ENCODE data around the gene WNT10A. TPM values are rescaled to one million over a fixed set of nuclear protein-coding genes. Genes with fewer than 3 reads are reported as not detected.
A peak's percentile ranks its signal among the peaks of the same experiment; 100 is the strongest.

Gene WNT10A
- total RNA-seq, 2 experiments from 2014 or later: 4.8 to 6.6 TPM

DNA sequence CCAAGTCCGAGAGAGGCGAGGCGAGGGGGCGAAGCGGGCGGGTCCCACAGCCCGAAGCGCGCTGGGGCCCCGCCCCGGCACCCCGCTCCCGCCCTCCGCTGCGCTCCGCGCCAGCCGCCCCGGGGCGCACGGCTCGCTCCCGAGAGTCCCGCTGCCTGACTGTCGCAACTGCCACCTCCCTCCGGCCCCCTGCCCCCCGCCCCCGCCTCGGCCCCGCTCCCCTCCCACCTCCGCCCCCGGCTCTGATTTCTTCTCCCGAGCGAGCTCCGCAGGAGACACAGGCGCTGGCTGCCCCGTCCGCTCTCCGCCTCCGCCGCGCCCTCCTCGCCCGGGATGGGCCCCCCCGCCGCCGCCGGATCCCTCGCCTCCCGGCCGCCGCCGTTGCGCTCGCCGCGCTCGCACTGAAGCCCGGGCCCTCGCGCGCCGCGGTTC lies 21.1 kb upstream of the WNT10A start, which contains the start of gene WNT6:
Gene WNT6, plus strand, starts transcription at position 250 of the 432 bp plus-strand sequence. CDS start 233 bp downstream, outside the sequence.
- Mint-ChIP-seq H3K4me1 (ENCODE audit: low read depth) (peaks cover 29% of the 10 kb centered on the region), H3K4me3 (peak within 1 kb of the TSS; percentile 75), H3K36me3 (ENCODE audit: low read depth) (no peaks in the 10 kb centered on the region), H3K27me3 (peaks cover 93% of the 10 kb centered on the region), H3K9me3 (no peaks in the 10 kb centered on the region), H3K27ac (no peak within 1 kb of the TSS)
- Histone ChIP-seq H3K36me3 (ENCODE audit: insufficient read depth, low read length) (no peaks in the 10 kb centered on the region), H3K9me3 (ENCODE audit: control insufficient read depth in 1 of 2, insufficient read depth in 1 of 2, low read length in 2 of 2) (peaks cover 0 to 20% of the 10 kb centered on the region in 2 experiments), H3K27ac (ENCODE audit: low read depth in 1 of 2, low read length in 2 of 2) (no peak within 1 kb of the TSS), H3K4me1 (ENCODE audit: insufficient read depth, low read length) (peaks cover 25% of the 10 kb centered on the region), H3K4me3 (ENCODE audit: low read length) (peak within 1 kb of the TSS; percentile 22), H3K27me3 (ENCODE audit: control insufficient read depth in 1 of 2, insufficient read depth in 2 of 2, low read length in 2 of 2) (peaks cover 58 to 81% of the 10 kb centered on the region in 2 experiments)
- CTCF ChIA-PET: no interaction called here
- intact Hi-C loops (cut with DNase I, micrococcal nuclease): loop anchor here in 1 of 2 experiments (5.0 kb wide), 1 partner anchor 118 kb away; no protein-coding TSS in a partner anchor
- peak in 2 of 14 experiments; percentile 24 to 36 for DNase-seq
- peak; percentile 42 for ATAC-seq (ENCODE audit: poor library complexity)
- TF ChIP-seq, protein P1, sequence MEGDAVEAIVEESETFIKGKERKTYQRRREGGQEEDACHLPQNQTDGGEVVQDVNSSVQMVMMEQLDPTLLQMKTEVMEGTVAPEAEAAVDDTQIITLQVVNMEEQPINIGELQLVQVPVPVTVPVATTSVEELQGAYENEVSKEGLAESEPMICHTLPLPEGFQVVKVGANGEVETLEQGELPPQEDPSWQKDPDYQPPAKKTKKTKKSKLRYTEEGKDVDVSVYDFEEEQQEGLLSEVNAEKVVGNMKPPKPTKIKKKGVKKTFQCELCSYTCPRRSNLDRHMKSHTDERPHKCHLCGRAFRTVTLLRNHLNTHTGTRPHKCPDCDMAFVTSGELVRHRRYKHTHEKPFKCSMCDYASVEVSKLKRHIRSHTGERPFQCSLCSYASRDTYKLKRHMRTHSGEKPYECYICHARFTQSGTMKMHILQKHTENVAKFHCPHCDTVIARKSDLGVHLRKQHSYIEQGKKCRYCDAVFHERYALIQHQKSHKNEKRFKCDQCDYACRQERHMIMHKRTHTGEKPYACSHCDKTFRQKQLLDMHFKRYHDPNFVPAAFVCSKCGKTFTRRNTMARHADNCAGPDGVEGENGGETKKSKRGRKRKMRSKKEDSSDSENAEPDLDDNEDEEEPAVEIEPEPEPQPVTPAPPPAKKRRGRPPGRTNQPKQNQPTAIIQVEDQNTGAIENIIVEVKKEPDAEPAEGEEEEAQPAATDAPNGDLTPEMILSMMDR (IDR thresholded peaks at IDR 0.05): no peak
- POLR2A ChIA-PET: interaction anchor here (1.2 kb wide), 1 partner anchor 38 kb away, joined by 3 read pairs; no protein-coding TSS in a partner anchor

DNA sequence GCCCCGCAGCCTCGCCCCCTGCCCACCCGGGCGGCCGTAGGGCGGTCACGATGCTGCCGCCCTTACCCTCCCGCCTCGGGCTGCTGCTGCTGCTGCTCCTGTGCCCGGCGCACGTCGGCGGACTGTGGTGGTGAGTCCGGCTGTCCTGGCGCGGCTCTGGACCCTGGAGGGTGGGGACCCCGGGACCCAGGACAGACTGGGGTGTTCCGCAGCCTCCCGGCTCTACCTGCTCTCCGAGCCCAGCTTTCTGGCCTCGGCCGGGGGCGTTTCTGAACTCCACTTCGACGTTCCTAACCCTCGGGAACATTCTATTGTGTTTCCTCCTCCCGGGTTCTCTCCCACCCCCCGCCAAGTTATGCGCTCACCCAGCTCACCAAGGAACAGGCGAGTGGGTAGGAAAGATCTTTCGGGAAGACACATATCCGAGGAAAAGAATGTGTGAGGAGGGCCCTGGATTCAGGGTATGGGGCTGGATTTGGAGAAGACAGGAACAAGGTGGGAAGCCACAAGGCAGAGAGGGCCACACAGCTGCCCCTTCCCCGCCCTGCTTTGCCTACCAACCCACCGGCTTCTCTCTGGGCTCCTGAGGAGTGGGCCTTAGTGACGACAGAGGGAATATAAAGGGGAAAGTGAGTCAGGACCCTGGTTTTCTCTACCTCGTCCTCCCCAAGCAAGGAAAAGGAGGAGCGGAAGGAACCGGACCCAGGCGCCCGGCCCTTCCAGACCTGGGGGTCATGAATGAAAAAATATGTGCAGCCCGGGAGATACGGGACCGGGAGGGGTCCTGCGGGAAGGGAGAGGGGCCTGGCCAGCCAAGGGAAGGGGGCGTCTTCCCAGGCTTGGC lies 20.4 kb upstream of the WNT10A start:
- POLR2A ChIA-PET: interaction anchor here (0.5 to 1.2 kb wide), 3 partner anchors 10 to 50 kb away, joined by 3 to 6 read pairs (median 4); no protein-coding TSS in a partner anchor

DNA sequence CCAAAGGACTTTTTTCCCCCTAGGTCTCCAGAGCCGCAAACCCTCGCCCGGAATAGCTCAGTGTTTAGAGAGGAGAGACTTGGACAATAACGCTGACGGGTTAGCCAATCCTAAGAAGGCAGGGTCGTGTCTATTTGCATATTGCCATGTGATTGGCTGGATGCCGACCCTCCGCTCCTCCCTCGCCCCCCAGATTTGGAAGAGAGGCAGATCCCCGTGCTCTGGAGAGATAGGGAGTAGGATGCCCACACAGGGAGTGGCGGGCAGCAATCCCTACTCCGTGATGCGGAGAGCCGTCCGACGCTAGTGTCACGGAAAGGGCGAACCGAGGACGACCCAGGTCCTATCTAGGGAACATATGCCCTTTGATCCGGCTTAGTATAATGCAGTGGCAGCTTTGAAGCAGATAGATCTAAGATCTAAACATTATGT lies 19.7 kb upstream of the WNT10A start:
- ChIA-PET POLR2A (interaction anchor here (0.5 to 1.2 kb wide), 3 partner anchors 11 to 49 kb away, joined by 3 to 6 read pairs (median 4); no protein-coding TSS in a partner anchor), CTCF (interaction anchor here (0.6 to 1.7 kb wide), 3 partner anchors 16 to 119 kb away, joined by 4 to 5 read pairs (median 5); no protein-coding TSS in a partner anchor)
- peak; percentile 28 for ATAC-seq (ENCODE audit: poor library complexity)
- H3K4me3 ChIP-seq (ENCODE audit: low read length): no peak overlapping the region
- peaks cover 59 to 75% of the 10 kb centered on the region in 2 experiments for H3K27me3 ChIP-seq (ENCODE audit: control insufficient read depth in 1 of 2, insufficient read depth in 2 of 2, low read length in 2 of 2)
- peaks cover 25% of the 10 kb centered on the region for H3K4me1 ChIP-seq (ENCODE audit: insufficient read depth, low read length)
- Mint-ChIP-seq H3K9me3 (no peaks in the 10 kb centered on the region), H3K36me3 (ENCODE audit: low read depth) (no peaks in the 10 kb centered on the region), H3K27me3 (peaks cover 89% of the 10 kb centered on the region), H3K27ac (no peak overlapping the region), H3K4me3 (peak overlapping the region; percentile 30), H3K4me1 (ENCODE audit: low read depth) (peaks cover 29% of the 10 kb centered on the region)
- no peak overlapping the region for H3K27ac ChIP-seq (ENCODE audit: low read depth in 1 of 2, low read length in 2 of 2)
- H3K36me3 ChIP-seq (ENCODE audit: insufficient read depth, low read length): no peaks in the 10 kb centered on the region
- DNase-seq: peak in 1 of 14 experiments; percentile 33
- H3K9me3 ChIP-seq (ENCODE audit: control insufficient read depth in 1 of 2, insufficient read depth in 1 of 2, low read length in 2 of 2): peaks cover 0 to 20% of the 10 kb centered on the region in 2 experiments
- TF ChIP-seq, protein P1 (IDR thresholded peaks at IDR 0.05): no peak
- intact Hi-C loops (cut with DNase I, micrococcal nuclease): no loop called here

More for the DNA sequence above, 20.4 kb upstream of the WNT10A start:
- peak in 1 of 14 experiments; percentile 29 for DNase-seq
- Mint-ChIP-seq H3K9me3 (no peaks in the 10 kb centered on the region), H3K27ac (no peak overlapping the region), H3K27me3 (peaks cover 93% of the 10 kb centered on the region), H3K4me3 (peak overlapping the region; percentile 74), H3K4me1 (ENCODE audit: low read depth) (peaks cover 29% of the 10 kb centered on the region), H3K36me3 (ENCODE audit: low read depth) (no peaks in the 10 kb centered on the region)
- Histone ChIP-seq H3K36me3 (ENCODE audit: insufficient read depth, low read length) (no peaks in the 10 kb centered on the region), H3K27me3 (ENCODE audit: control insufficient read depth in 1 of 2, insufficient read depth in 2 of 2, low read length in 2 of 2) (peaks cover 62 to 76% of the 10 kb centered on the region in 2 experiments), H3K4me3 (ENCODE audit: low read length) (peak overlapping the region; percentile 22), H3K9me3 (ENCODE audit: control insufficient read depth in 1 of 2, insufficient read depth in 1 of 2, low read length in 2 of 2) (peaks cover 0 to 20% of the 10 kb centered on the region in 2 experiments), H3K27ac (ENCODE audit: low read depth in 1 of 2, low read length in 2 of 2) (no peak overlapping the region), H3K4me1 (ENCODE audit: insufficient read depth, low read length) (peaks cover 25% of the 10 kb centered on the region)
- TF ChIP-seq, protein P1 (IDR thresholded peaks at IDR 0.05): no peak
- intact Hi-C loops (cut with DNase I, micrococcal nuclease): loop anchor here in 1 of 2 experiments (5.0 kb wide), 1 partner anchor 117 kb away; no protein-coding TSS in a partner anchor
- ATAC-seq (ENCODE audit: poor library complexity): no peak
- CTCF ChIA-PET: interaction anchor here (1.5 to 1.7 kb wide), 2 partner anchors 16 to 120 kb away, joined by 4 to 5 read pairs; no protein-coding TSS in a partner anchor
